HepG2 (cell line): Measurements from ENCODE around the gene ZNF618.

Experiments used
- BRCA1 ChIP-seq: sonication (generic); formaldehyde crosslinking; IDR thresholded peaks from 2 replicates; pipeline ENCODE4 v1.4.0; 2020; ENCODE audit warnings: missing genetic modification reagents
- CTCF ChIP-seq: sonication (generic); formaldehyde crosslinking; IDR thresholded peaks from 2 replicates; pipeline ENCODE4 v1.5.0; 2020; ENCODE audit warnings: mild to moderate bottlenecking, missing genetic modification reagents, moderate library complexity
- EEA1 ChIP-seq: sonication (generic); formaldehyde crosslinking; IDR thresholded peaks from 2 replicates; pipeline ENCODE4 v1.5.1; 2020; ENCODE audit warnings: mild to moderate bottlenecking, missing genetic modification reagents, borderline replicate concordance
- ONECUT2 ChIP-seq: sonication (generic); formaldehyde crosslinking; IDR thresholded peaks from 2 replicates; pipeline ENCODE4 v1.4.0; 2020; ENCODE audit warnings: missing genetic modification reagents
- POGK ChIP-seq: sonication (generic); formaldehyde crosslinking; conservative IDR thresholded peaks from 2 replicates; pipeline ENCODE4 v1.8.0; 2022; ENCODE audit warnings: mild to moderate bottlenecking, moderate library complexity, missing genetic modification reagents
- ZBED4 ChIP-seq: sonication (generic); formaldehyde crosslinking; IDR thresholded peaks from 2 replicates; pipeline ENCODE4 v1.4.0; 2020; ENCODE audit warnings: missing genetic modification reagents, borderline replicate concordance
- ZBTB26 ChIP-seq: IDR thresholded peaks from 2 replicates; pipeline ENCODE4 v1.6.1; 2016; ENCODE audit warnings: missing compliant biosample characterization, missing genetic modification reagents, borderline replicate concordance
- ZNF274 ChIP-seq: sonication (generic); formaldehyde crosslinking; IDR thresholded peaks from 2 replicates; pipeline ENCODE4 v1.5.1; 2020; ENCODE audit warnings: mild to moderate bottlenecking, missing genetic modification reagents

- TF ChIP-seq ZBED4 (CRISPR knock-in tag) (no peak), EEA1 (CRISPR knock-in tag) (no peak), BRCA1 (CRISPR knock-in tag) (no peak), ZBTB26 (CRISPR knock-in tag) (no peak), ZNF274 (CRISPR knock-in tag) (no peak), ONECUT2 (CRISPR knock-in tag) (no peak), POGK (CRISPR knock-in tag) (no peak), CTCF (CRISPR knock-in tag) (no peak)
These were observed 67.3 kb downstream of the ZNF618 start for GRCh38 chr9:113943112-113944009.
